GM19023 (cell line): ENCODE results near the gene CMSS1.

Experiments
- ATAC-seq: cut with Tn5 transposase; IDR thresholded peaks from one replicate; pipeline ENCODE4 v1.9.1; 2021; ENCODE audit warnings: mild to moderate bottlenecking, moderate library complexity; ENCODE audit not compliant: unreplicated experiment

Gene CMSS1

GRCh38 chr3:99978221-99978620, 160.6 kb downstream of the CMSS1 start:
- no peak for ATAC-seq

GRCh38 chr3:99980606-99981005, 162.9 kb downstream of the CMSS1 start:
- no peak for ATAC-seq

GRCh38 chr3:99981138-99981537, 163.5 kb downstream of the CMSS1 start:
- no peak for ATAC-seq

GRCh38 chr3:99982650-99983049, 165.0 kb downstream of the CMSS1 start:
- ATAC-seq, result no peak

- ATAC-seq, result no peak
Observed at GRCh38 chr3:99984139-99984538, 166.5 kb downstream of the CMSS1 start.

GRCh38 chr3:99984668-99985067, 167.0 kb downstream of the CMSS1 start:
- no peak for ATAC-seq

- ATAC-seq, result no peak
Observed at GRCh38 chr3:99990179-99990578, 172.5 kb downstream of the CMSS1 start.

- no peak for ATAC-seq
Observed at GRCh38 chr3:99997293-99997692, 179.6 kb downstream of the CMSS1 start.

- no peak for ATAC-seq
Observed at GRCh38 chr3:99999536-99999935, 181.9 kb downstream of the CMSS1 start.

- no peak for ATAC-seq
Observed at GRCh38 chr3:100001083-100001482, 183.4 kb downstream of the CMSS1 start.

- ATAC-seq, result no peak
Observed at GRCh38 chr3:100001526-100002270, 184.0 kb downstream of the CMSS1 start.

- ATAC-seq, result no peak
Observed at GRCh38 chr3:100002599-100003350, 185.1 kb downstream of the CMSS1 start.

- ATAC-seq, result no peak
Observed at GRCh38 chr3:100003609-100004503, 186.2 kb downstream of the CMSS1 start.

- no peak for ATAC-seq
Observed at GRCh38 chr3:100004931-100005330, 187.3 kb downstream of the CMSS1 start.

- no peak for ATAC-seq
Observed at GRCh38 chr3:100005665-100006393, 188.2 kb downstream of the CMSS1 start.

GRCh38 chr3:100006570-100007271, 189.1 kb downstream of the CMSS1 start:
- no peak for ATAC-seq

GRCh38 chr3:100007313-100007712, 189.7 kb downstream of the CMSS1 start:
- ATAC-seq, result no peak

GRCh38 chr3:100008081-100008698, 190.5 kb downstream of the CMSS1 start:
- ATAC-seq, result no peak

- ATAC-seq, result no peak
Observed at GRCh38 chr3:100009276-100010086, 191.8 kb downstream of the CMSS1 start.
